HTR-8/SVneo (cell line): ENCODE results near the gene IRAK3.

ENCODE experiments used
- DNase-seq: peaks from one replicate; pipeline ENCODE4 v3.0.0; 2011; ENCODE audit warnings: low spot score, mixed read lengths; ENCODE audit not compliant: insufficient read length
- FAIRE-seq: peaks from 2 replicates; lab custom pipeline; 2011; peaks lifted over from hg19 to GRCh38; lab: Jason Lieb, UNC

Gene IRAK3

GRCh38 chr12:66188584-66189485 is at the start of gene IRAK3:
Gene IRAK3, plus strand, starts transcription at chr12:66189214. Its CDS starts 86 bp downstream, at chr12:66189300.
- DNase-seq, result no peak
- no peak for FAIRE-seq

- DNase-seq (no peak), FAIRE-seq (no peak)
Observed at GRCh38 chr12:66139328-66139727, 49.7 kb upstream of the IRAK3 start.

GRCh38 chr12:66140731-66141130 is 48.3 kb upstream of the IRAK3 start:
- no peak for DNase-seq
- FAIRE-seq, result no peak

GRCh38 chr12:66141299-66141698 is 47.7 kb upstream of the IRAK3 start:
- FAIRE-seq (no peak), DNase-seq (no peak)

GRCh38 chr12:66142826-66143225 is 46.2 kb upstream of the IRAK3 start:
- no peak for FAIRE-seq
- DNase-seq, result no peak

- no peak for DNase-seq
- FAIRE-seq, result no peak
Observed at GRCh38 chr12:66143868-66144267, 45.1 kb upstream of the IRAK3 start.

GRCh38 chr12:66144791-66145754 is 43.9 kb upstream of the IRAK3 start:
- FAIRE-seq, result no peak
- peak; percentile 38 for DNase-seq

GRCh38 chr12:66149702-66150398 is 39.2 kb upstream of the IRAK3 start:
- no peak for FAIRE-seq
- DNase-seq, result no peak

GRCh38 chr12:66152732-66153131 is 36.3 kb upstream of the IRAK3 start:
- DNase-seq (no peak), FAIRE-seq (no peak)

GRCh38 chr12:66154776-66155175 is 34.2 kb upstream of the IRAK3 start:
- FAIRE-seq, result no peak
- DNase-seq, result no peak

- DNase-seq, result no peak
- no peak for FAIRE-seq
Observed at GRCh38 chr12:66156654-66157053, 32.4 kb upstream of the IRAK3 start.

GRCh38 chr12:66159123-66159522 is 29.9 kb upstream of the IRAK3 start:
- DNase-seq (no peak), FAIRE-seq (no peak)

GRCh38 chr12:66160704-66161103 is 28.3 kb upstream of the IRAK3 start:
- FAIRE-seq (no peak), DNase-seq (no peak)

- FAIRE-seq, result no peak
- no peak for DNase-seq
Observed at GRCh38 chr12:66162701-66163100, 26.3 kb upstream of the IRAK3 start.

GRCh38 chr12:66163289-66163688 is 25.7 kb upstream of the IRAK3 start:
- DNase-seq, result no peak
- FAIRE-seq, result no peak

- FAIRE-seq (no peak), DNase-seq (no peak)
Observed at GRCh38 chr12:66164349-66164821, 24.6 kb upstream of the IRAK3 start.

- DNase-seq, result no peak
- no peak for FAIRE-seq
Observed at GRCh38 chr12:66165141-66165540, 23.9 kb upstream of the IRAK3 start.

GRCh38 chr12:66166561-66166960 is 22.5 kb upstream of the IRAK3 start:
- DNase-seq (no peak), FAIRE-seq (no peak)

- FAIRE-seq (no peak), DNase-seq (no peak)
Observed at GRCh38 chr12:66168410-66168809, 20.6 kb upstream of the IRAK3 start.
